Skeletal muscle tissue (tissue), 4 donors: ENCODE data around the gene TBX21. TPM values are rescaled to one million over a fixed set of nuclear protein-coding genes. Genes with fewer than 3 reads are reported as not detected.

Source experiments
- H3K27ac ChIP-seq: one replicate; pipeline ENCODE4 v1.7.0; 2013; ENCODE audit warnings: mild to moderate bottlenecking, low read depth, low read length, inconsistent platforms
- H3K27me3 ChIP-seq, 3 donors: one replicate each; pipeline ENCODE4 v1.7.0; 2013; ENCODE audit warnings: low read length in 3 of 3; ENCODE audit not compliant: control insufficient read depth in 3 of 3, insufficient read depth in 3 of 3
- H3K36me3 ChIP-seq, 3 donors: one replicate each; pipeline ENCODE4 v1.7.0; 2013; ENCODE audit warnings: low read length in 3 of 3; ENCODE audit not compliant: control insufficient read depth in 3 of 3, insufficient read depth in 3 of 3
- H3K4me1 ChIP-seq, 3 donors: one replicate each; pipeline ENCODE4 v1.7.0; 2013; ENCODE audit warnings: low read length in 3 of 3, mild to moderate bottlenecking in 3 of 3; ENCODE audit not compliant: control insufficient read depth in 3 of 3, insufficient read depth in 3 of 3
- H3K4me3 ChIP-seq, 3 donors: one replicate each; pipeline ENCODE4 v1.7.0; 2013; ENCODE audit warnings: low read length in 3 of 3
- H3K9ac ChIP-seq, 3 donors: one replicate each; pipeline ENCODE4 v1.7.0; 2013; ENCODE audit warnings: low read length in 3 of 3, mild to moderate bottlenecking in 3 of 3, moderate library complexity in 2 of 3, low read depth in 1 of 3
- H3K9me3 ChIP-seq, 3 donors: one replicate each; pipeline ENCODE4 v1.7.0; 2013; ENCODE audit warnings: low read length in 3 of 3; ENCODE audit not compliant: control insufficient read depth in 3 of 3
- total RNA-seq: library from RNA; depleted of rRNA; stranded (reverse); fragments of >200 nt; gene quantifications from one replicate; pipeline ENCODE4 v1.2.3, GENCODE V29; 2014
- donor health status: Osteomylitis.

TBX21 gene
- total RNA-seq, 1 donor from 2014 or later = not detected

- Histone ChIP-seq H3K9ac (no peak overlapping the region), H3K4me3 (no peak overlapping the region), H3K9me3 (no peaks in the 10 kb centered on the region), H3K27ac (no peak overlapping the region), H3K36me3 (no peaks in the 10 kb centered on the region), H3K27me3 (peaks cover 35 to 38% (median 37%) of the 10 kb centered on the region in 3 donors), H3K4me1 (peaks cover 0 to 9% (median 3%) of the 10 kb centered on the region in 3 donors)
These were observed 58.0 kb downstream of the TBX21 start for GRCh38 chr17:47791025-47791424.

GRCh38 chr17:47792457-47792856, 59.4 kb downstream of the TBX21 start:
- peaks cover 0 to 9% (median 3%) of the 10 kb centered on the region in 3 donors for H3K4me1 ChIP-seq
- H3K4me3 ChIP-seq = no peak overlapping the region
- H3K36me3 ChIP-seq = no peaks in the 10 kb centered on the region
- no peak overlapping the region for H3K9ac ChIP-seq
- H3K9me3 ChIP-seq = no peaks in the 10 kb centered on the region
- no peak overlapping the region for H3K27ac ChIP-seq
- H3K27me3 ChIP-seq = peaks cover 34 to 38% (median 35%) of the 10 kb centered on the region in 3 donors

- Histone ChIP-seq H3K27me3 (peaks cover 29 to 38% (median 30%) of the 10 kb centered on the region in 3 donors), H3K9ac (no peak overlapping the region), H3K9me3 (no peaks in the 10 kb centered on the region), H3K27ac (no peak overlapping the region), H3K36me3 (no peaks in the 10 kb centered on the region), H3K4me1 (peaks cover 0 to 9% (median 3%) of the 10 kb centered on the region in 3 donors), H3K4me3 (no peak overlapping the region)
These were observed 59.9 kb downstream of the TBX21 start for GRCh38 chr17:47792979-47793378.

Other genes with a start within 250 kb of the TBX21 start
- 169 TPM for gene NPEPPS, start 202.1 kb upstream of the TBX21 start, total RNA-seq
- 119 TPM for gene KPNB1, start 83.3 kb upstream of the TBX21 start, total RNA-seq
- gene TBKBP1, start 39.1 kb upstream of the TBX21 start, total RNA-seq = 7.8 TPM
- gene OSBPL7, start 88.6 kb downstream of the TBX21 start, total RNA-seq = 8.4 TPM
- 19.8 TPM for gene MRPL10, start 98.3 kb downstream of the TBX21 start, total RNA-seq
- gene LRRC46, start 98.4 kb downstream of the TBX21 start, total RNA-seq = not detected
- gene SCRN2, start 108.0 kb downstream of the TBX21 start, total RNA-seq = 29.2 TPM
- gene SP6, start 117.9 kb downstream of the TBX21 start, total RNA-seq = under 0.01 TPM
- gene SP2, start 163.0 kb downstream of the TBX21 start, total RNA-seq = 0.52 TPM
- gene PNPO, start 208.3 kb downstream of the TBX21 start, total RNA-seq = 12.0 TPM
- not detected for gene PRR15L, start 224.6 kb downstream of the TBX21 start, total RNA-seq
- gene CDK5RAP3, start 237.9 kb downstream of the TBX21 start, total RNA-seq = 59.0 TPM